Measurements from ENCODE around the gene RNASE4.
"Not testable (repeated sequence)": the region's sequence is repeated elsewhere in the genome, so short reads cannot be mapped to it uniquely, and the experiment has no call there.

Gene RNASE4

DNA sequence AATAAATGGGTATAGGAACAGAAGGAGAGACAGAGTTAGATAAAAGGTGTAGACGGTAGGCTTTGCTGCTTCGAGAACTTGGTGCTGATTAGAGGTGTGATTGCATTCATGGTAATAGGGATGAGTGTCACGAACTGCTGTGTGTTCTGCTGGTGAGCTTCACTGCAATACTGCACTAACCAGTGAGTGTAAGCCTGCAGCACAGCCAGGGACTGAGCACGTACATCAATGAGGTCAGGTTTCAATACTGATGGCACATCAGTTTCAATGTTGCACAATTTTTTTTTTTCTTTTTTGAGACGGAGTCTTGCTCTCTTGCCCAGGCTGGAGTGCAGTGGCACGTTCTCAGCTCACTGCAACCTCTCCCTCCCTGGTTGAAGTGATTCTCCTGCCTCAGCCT, 36.4 kb downstream of the RNASE4 start:
- no peaks in the 10 kb centered on the region for H3K9me3 ChIP-seq
- no peaks in the 10 kb centered on the region for H3K36me3 ChIP-seq
- no peak overlapping the region for H3K27ac ChIP-seq
- no peak for DNase-seq
- no peak overlapping the region for H3K4me3 ChIP-seq
- intact Hi-C loops (cut with DNase I; ENCODE audit: low total_unique reads): no loop called here
- H3K4me1 ChIP-seq: peaks cover 0 to 6% (median 0%) of the 10 kb centered on the region in 4 donors
- peaks cover 0 to 21% of the 10 kb centered on the region in 2 donors for H3K27me3 ChIP-seq
- TF ChIP-seq, protein P1, sequence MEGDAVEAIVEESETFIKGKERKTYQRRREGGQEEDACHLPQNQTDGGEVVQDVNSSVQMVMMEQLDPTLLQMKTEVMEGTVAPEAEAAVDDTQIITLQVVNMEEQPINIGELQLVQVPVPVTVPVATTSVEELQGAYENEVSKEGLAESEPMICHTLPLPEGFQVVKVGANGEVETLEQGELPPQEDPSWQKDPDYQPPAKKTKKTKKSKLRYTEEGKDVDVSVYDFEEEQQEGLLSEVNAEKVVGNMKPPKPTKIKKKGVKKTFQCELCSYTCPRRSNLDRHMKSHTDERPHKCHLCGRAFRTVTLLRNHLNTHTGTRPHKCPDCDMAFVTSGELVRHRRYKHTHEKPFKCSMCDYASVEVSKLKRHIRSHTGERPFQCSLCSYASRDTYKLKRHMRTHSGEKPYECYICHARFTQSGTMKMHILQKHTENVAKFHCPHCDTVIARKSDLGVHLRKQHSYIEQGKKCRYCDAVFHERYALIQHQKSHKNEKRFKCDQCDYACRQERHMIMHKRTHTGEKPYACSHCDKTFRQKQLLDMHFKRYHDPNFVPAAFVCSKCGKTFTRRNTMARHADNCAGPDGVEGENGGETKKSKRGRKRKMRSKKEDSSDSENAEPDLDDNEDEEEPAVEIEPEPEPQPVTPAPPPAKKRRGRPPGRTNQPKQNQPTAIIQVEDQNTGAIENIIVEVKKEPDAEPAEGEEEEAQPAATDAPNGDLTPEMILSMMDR (IDR thresholded peaks at IDR 0.05): no peak

DNA sequence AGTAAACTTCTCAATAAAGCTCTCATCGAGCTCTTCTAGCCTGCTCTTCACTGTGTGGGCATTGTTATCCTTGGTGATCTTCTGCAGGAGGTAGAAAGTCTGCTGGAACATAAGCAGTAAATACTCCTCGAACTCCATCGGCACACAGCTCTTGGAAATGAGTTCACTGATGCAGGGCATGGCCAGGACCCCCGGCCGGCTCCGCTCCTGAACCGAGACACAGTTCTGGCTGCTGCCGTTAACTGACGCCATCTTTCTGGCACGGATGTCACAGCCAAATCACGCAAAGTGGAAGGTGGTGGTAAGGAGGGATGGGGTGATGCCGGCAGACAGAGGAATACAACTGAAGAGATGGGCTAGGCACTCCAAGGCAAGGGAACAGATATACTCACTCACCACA, 37.7 kb downstream of the RNASE4 start:
- no peaks in the 10 kb centered on the region for H3K9me3 ChIP-seq
- no peak for DNase-seq
- TF ChIP-seq, protein P1 (IDR thresholded peaks at IDR 0.05): no peak
- no peak overlapping the region for H3K27ac ChIP-seq
- H3K4me3 ChIP-seq: no peak overlapping the region
- H3K36me3 ChIP-seq: no peaks in the 10 kb centered on the region
- H3K4me1 ChIP-seq: peaks cover 0 to 6% (median 0%) of the 10 kb centered on the region in 4 donors
- peaks cover 0 to 22% of the 10 kb centered on the region in 2 donors for H3K27me3 ChIP-seq
- intact Hi-C loops (cut with DNase I; ENCODE audit: low total_unique reads): no loop called here

DNA sequence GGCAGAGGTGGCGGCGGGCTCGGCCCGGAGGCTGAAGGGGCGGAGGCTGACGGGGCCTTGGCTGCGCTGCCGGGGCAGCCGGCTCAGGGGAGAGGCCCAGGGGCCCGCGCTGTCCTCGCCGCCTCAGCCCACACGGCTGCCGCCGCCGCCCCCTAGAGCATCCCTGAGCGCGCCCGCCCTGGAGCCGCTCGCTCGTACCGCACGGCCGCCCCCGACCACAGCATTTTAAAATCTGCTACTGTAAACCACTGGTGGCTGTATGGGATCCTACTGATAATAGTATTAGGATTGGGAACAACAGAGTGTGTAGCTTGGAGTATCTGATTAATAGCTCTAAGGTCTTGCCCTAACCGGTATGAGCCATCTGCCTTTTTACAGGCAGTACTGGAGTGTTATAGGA, 39.1 kb downstream of the RNASE4 start:
- DNase-seq: no peak
- TF ChIP-seq, protein P1 (IDR thresholded peaks at IDR 0.05): no peak

DNA sequence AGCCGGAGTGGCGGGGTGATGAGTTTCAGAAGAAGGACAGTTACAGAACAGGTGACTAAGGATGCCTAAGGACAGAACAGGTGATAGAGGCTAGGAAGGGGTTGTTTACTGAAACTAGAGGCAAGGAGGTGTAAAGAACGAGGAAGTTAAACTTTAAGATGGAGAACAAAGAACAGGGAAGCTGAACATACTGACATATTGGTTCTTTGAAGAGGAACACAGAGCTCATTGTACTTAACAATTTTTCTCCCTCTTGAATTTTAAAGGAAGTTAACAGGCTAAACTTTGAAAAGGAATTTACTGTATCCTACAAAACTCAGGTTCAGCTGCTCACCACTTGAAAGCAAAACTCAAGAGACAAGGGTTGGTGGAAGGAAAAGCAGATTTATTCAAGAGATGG, 41.8 kb downstream of the RNASE4 start:
- H3K27ac ChIP-seq; H3K4me1 ChIP-seq; H3K4me3 ChIP-seq; intact Hi-C loops (cut with DNase I; ENCODE audit: low total_unique reads); H3K9me3 ChIP-seq; H3K36me3 ChIP-seq; DNase-seq: not testable (repeated sequence)
- H3K27me3 ChIP-seq: peaks cover 0 to 22% of the 10 kb centered on the region in 2 donors

More for the DNA sequence above, 39.1 kb downstream of the RNASE4 start:
- H3K36me3 ChIP-seq: no peaks in the 10 kb centered on the region
- H3K9me3 ChIP-seq: no peaks in the 10 kb centered on the region
- no peak overlapping the region for H3K27ac ChIP-seq
- H3K4me1 ChIP-seq: peaks cover 0 to 6% (median 0%) of the 10 kb centered on the region in 4 donors
- intact Hi-C loops (cut with DNase I; ENCODE audit: low total_unique reads): no loop called here
- no peak overlapping the region for H3K4me3 ChIP-seq
- peaks cover 0 to 22% of the 10 kb centered on the region in 2 donors for H3K27me3 ChIP-seq

DNA sequence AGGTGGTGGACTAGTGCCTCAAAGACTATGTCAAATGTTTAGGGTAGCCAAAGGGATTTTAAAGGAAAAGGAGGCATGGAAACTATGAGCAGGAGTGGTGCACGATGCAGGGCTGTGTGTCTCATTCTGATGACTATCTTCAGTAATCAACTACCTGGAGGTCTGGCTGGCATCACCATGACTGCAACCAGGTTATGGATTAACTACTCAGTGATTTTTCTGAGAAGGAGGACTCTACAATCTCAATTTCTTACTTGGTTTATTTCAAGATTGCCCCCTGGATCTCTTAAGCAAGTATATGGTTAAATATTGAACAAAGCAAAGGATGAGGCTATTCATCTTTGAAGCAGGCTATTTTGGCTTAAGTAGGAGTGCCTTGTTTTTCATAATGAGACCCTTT, 42.2 kb downstream of the RNASE4 start:
- Histone ChIP-seq H3K27ac (no peak overlapping the region), H3K9me3 (no peaks in the 10 kb centered on the region), H3K27me3 (peaks cover 0 to 22% of the 10 kb centered on the region in 2 donors), H3K36me3 (no peaks in the 10 kb centered on the region), H3K4me3 (no peak overlapping the region), H3K4me1 (peaks cover 0 to 6% (median 0%) of the 10 kb centered on the region in 4 donors)
- TF ChIP-seq, protein P1 (IDR thresholded peaks at IDR 0.05): no peak
- intact Hi-C loops (cut with DNase I; ENCODE audit: low total_unique reads): no loop called here
- DNase-seq: no peak

DNA sequence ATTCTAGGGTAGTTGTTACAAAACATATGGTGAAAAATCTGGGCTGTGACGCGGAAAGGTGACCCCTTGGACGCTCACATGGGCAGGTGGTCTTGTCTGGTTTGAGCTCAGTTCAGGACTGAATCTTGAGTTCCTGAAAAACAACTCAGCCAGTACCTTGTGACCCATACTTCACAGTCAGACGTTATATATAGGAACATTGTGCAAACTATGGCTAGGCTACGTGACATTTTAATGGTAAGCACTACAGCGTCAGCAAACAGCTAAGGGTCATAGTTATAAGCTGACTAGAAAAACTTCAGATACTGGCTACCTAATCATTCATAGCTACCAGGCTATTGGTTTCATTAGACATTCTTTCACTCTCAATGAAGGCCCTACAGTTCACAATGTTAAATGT, 46.5 kb downstream of the RNASE4 start:
- intact Hi-C loops (cut with DNase I; ENCODE audit: low total_unique reads): no loop called here
- TF ChIP-seq, protein P1 (IDR thresholded peaks at IDR 0.05): no peak
- peaks cover 0 to 6% of the 10 kb centered on the region in 2 donors for H3K27me3 ChIP-seq
- no peaks in the 10 kb centered on the region for H3K4me1 ChIP-seq
- no peak for DNase-seq
- no peak overlapping the region for H3K4me3 ChIP-seq
- no peak overlapping the region for H3K27ac ChIP-seq
- no peaks in the 10 kb centered on the region for H3K9me3 ChIP-seq
- no peaks in the 10 kb centered on the region for H3K36me3 ChIP-seq
